HEK293 (cell line): ENCODE data around the gene GTF3C1.

Experiments used
- CTCF ChIA-PET: fragments of 350-600 bp; formaldehyde crosslinking; extraction: SDS; loops from one replicate; lab custom pipeline; 2021; ENCODE audit warnings: antibody characterized with exemption; lab: Yijun Ruan, JAX
- POLR2A ChIA-PET: fragments of 300-600 bp; formaldehyde crosslinking; extraction: SDS; loops from one replicate; lab custom pipeline; 2020; ENCODE audit warnings: antibody characterized with exemption, inconsistent platforms; lab: Yijun Ruan, JAX
- H3K27ac ChIP-seq: fragments of 200-500 bp; sonication (Bioruptor generic); 2 replicates; pipeline ENCODE4 v1.5.1; 2014; ENCODE audit warnings: low read depth, low read length, control low read depth, inconsistent platforms; ENCODE audit errors: extremely low read depth
- H3K36me3 ChIP-seq, 2 experiments: fragments of 200-500 bp in 1 of 2; sonication (Bioruptor generic) in 1 of 2; 1 replicate in 1 of 2; 2 replicates in 1 of 2; pipeline ENCODE4 v1.5.1; 2014 to 2017; ENCODE audit warnings: inconsistent platforms in 2 of 2, low read length in 2 of 2; ENCODE audit not compliant: control insufficient read depth in 2 of 2, insufficient read depth in 1 of 2
- H3K4me1 ChIP-seq: fragments of 200-500 bp; sonication (Bioruptor generic); 2 replicates; pipeline ENCODE4 v1.5.1; 2014; ENCODE audit warnings: mild to moderate bottlenecking, low read length, inconsistent platforms; ENCODE audit not compliant: control insufficient read depth, insufficient read depth
- H3K4me3 ChIP-seq: 2 replicates; pipeline ENCODE4 v1.5.1; 2011; ENCODE audit warnings: low read depth, mild to moderate bottlenecking, control low read depth, low read length, moderate library complexity
- H3K9me3 ChIP-seq: fragments of 200-500 bp; sonication (Bioruptor generic); 2 replicates; pipeline ENCODE4 v1.5.1; 2014; ENCODE audit warnings: low read depth, low read length, inconsistent platforms; ENCODE audit not compliant: control insufficient read depth, insufficient read depth
- HOXD13 ChIP-seq: sonication (generic); formaldehyde crosslinking; IDR thresholded peaks from 2 replicates; pipeline ENCODE4 v1.8.0; 2022; ENCODE audit warnings: missing genetic modification reagents, borderline replicate concordance
- REST ChIP-seq: fragments of 450-650 bp; formaldehyde crosslinking; IDR thresholded peaks from 2 replicates; pipeline ENCODE4 v1.5.1; 2016; ENCODE audit warnings: missing biosample characterization, missing genetic modification characterization
- ZBTB21 ChIP-seq: fragments of 450-650 bp; formaldehyde crosslinking; IDR thresholded peaks from 2 replicates; pipeline ENCODE4 v1.5.1; 2017; ENCODE audit warnings: missing biosample characterization, missing genetic modification characterization
- ZFP41 ChIP-seq: fragments of 450-650 bp; formaldehyde crosslinking; IDR thresholded peaks from 2 replicates; pipeline ENCODE4 v1.5.1; 2016; ENCODE audit warnings: missing biosample characterization, missing genetic modification characterization, borderline replicate concordance
- ZNF202 ChIP-seq: fragments of 450-650 bp; formaldehyde crosslinking; IDR thresholded peaks from 2 replicates; pipeline ENCODE4 v1.5.1; 2016; ENCODE audit warnings: missing biosample characterization, missing genetic modification characterization, borderline replicate concordance
- ZNF555 ChIP-seq: fragments of 450-650 bp; formaldehyde crosslinking; conservative IDR thresholded peaks from 2 replicates; pipeline ENCODE4 v1.5.1; 2017; ENCODE audit warnings: missing biosample characterization, mild to moderate bottlenecking, missing genetic modification characterization, inconsistent platforms
- ZNF654 ChIP-seq: fragments of 450-650 bp; formaldehyde crosslinking; IDR thresholded peaks from 2 replicates; pipeline ENCODE4 v1.5.1; 2016; ENCODE audit warnings: low read depth, missing biosample characterization, missing genetic modification characterization
- TF ChIP-seq, protein P1 (sequence below): fragments of 450-650 bp; formaldehyde crosslinking; IDR thresholded peaks from 2 replicates; pipeline ENCODE4 v1.5.1; 2016; ENCODE audit warnings: missing biosample characterization, missing genetic modification characterization, low read depth
- TF ChIP-seq, protein P2 (sequence below): IDR thresholded peaks from 2 replicates; pipeline ENCODE4 v1.6.1; 2011; ENCODE audit warnings: mild to moderate bottlenecking, low read depth, low read length, borderline replicate concordance
- TF ChIP-seq, protein P3 (sequence below): fragments of 450-650 bp; formaldehyde crosslinking; IDR thresholded peaks from 2 replicates; pipeline ENCODE4 v1.5.1; 2017; ENCODE audit warnings: missing biosample characterization, missing genetic modification characterization
- TF ChIP-seq, protein P4 (sequence below): fragments of 450-650 bp; formaldehyde crosslinking; IDR thresholded peaks from 2 replicates; pipeline ENCODE4 v1.5.1; 2016; ENCODE audit warnings: missing biosample characterization, missing genetic modification characterization
- TF ChIP-seq, protein P5 (sequence below): fragments of 450-650 bp; formaldehyde crosslinking; IDR thresholded peaks from 2 replicates; pipeline ENCODE4 v1.5.1; 2016; ENCODE audit warnings: missing biosample characterization, missing genetic modification characterization

The GTF3C1 gene

DNA sequence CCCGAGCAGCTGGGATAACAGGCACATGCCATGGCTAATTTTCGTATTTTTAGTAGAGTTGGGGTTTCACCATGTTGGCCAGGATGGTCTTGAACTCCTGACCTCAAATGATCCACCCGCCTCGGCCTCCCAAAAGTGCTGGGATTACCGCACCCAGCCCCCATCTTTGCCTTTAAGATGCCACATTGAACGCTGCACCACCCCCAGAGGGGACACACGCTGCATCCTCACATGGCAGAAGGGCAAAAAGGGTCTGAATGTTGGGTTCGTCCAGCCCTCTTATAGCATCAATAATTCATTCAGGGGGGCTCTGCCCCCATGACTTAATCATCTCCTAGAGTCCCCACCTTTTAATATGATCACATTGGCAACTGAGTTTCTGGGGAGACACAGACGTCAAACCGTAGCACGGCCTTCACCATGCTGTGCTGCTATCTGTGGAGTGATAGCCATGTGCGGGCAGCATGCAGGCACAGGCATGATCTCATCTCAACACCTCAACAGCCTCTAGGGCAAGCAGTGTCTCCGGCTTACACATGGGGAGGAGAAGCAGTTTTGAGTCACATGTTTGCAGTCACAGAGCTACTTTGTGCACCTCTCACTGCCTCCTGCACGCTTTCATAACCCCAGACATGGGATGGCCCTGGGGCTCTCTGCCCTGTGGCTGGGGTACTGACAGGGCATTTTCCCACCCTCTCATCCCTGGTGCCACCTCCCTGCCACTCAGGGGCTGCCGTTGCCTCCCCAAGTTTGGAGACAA, 117.8 kb downstream of the GTF3C1 start:
- H3K4me3 ChIP-seq, result no peak overlapping the region
- POLR2A ChIA-PET, result no interaction called here
- no peaks in the 10 kb centered on the region for H3K36me3 ChIP-seq
- no peaks in the 10 kb centered on the region for H3K9me3 ChIP-seq
- no peak overlapping the region for H3K27ac ChIP-seq
- TF ChIP-seq HOXD13 (CRISPR knock-in tag), result no peak
- TF ChIP-seq ZNF202 (tag by site-specific recombination), result no peak
- TF ChIP-seq, protein P1, sequence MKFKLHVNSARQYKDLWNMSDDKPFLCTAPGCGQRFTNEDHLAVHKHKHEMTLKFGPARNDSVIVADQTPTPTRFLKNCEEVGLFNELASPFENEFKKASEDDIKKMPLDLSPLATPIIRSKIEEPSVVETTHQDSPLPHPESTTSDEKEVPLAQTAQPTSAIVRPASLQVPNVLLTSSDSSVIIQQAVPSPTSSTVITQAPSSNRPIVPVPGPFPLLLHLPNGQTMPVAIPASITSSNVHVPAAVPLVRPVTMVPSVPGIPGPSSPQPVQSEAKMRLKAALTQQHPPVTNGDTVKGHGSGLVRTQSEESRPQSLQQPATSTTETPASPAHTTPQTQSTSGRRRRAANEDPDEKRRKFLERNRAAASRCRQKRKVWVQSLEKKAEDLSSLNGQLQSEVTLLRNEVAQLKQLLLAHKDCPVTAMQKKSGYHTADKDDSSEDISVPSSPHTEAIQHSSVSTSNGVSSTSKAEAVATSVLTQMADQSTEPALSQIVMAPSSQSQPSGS (tag by site-specific recombination), result no peak
- TF ChIP-seq REST (tag by site-specific recombination), result no peak
- TF ChIP-seq, all 188 proteins: peak for 0
- no peaks in the 10 kb centered on the region for H3K4me1 ChIP-seq
- CTCF ChIA-PET, result no interaction called here

- Histone ChIP-seq H3K4me1 (no peaks in the 10 kb centered on the region), H3K4me3 (no peak overlapping the region), H3K36me3 (no peaks in the 10 kb centered on the region), H3K9me3 (no peaks in the 10 kb centered on the region), H3K27ac (no peak overlapping the region)
- ChIA-PET CTCF (no interaction called here), POLR2A (no interaction called here)
- TF ChIP-seq, protein P2, sequence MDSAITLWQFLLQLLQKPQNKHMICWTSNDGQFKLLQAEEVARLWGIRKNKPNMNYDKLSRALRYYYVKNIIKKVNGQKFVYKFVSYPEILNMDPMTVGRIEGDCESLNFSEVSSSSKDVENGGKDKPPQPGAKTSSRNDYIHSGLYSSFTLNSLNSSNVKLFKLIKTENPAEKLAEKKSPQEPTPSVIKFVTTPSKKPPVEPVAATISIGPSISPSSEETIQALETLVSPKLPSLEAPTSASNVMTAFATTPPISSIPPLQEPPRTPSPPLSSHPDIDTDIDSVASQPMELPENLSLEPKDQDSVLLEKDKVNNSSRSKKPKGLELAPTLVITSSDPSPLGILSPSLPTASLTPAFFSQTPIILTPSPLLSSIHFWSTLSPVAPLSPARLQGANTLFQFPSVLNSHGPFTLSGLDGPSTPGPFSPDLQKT, result no peak
- TF ChIP-seq, protein P3, sequence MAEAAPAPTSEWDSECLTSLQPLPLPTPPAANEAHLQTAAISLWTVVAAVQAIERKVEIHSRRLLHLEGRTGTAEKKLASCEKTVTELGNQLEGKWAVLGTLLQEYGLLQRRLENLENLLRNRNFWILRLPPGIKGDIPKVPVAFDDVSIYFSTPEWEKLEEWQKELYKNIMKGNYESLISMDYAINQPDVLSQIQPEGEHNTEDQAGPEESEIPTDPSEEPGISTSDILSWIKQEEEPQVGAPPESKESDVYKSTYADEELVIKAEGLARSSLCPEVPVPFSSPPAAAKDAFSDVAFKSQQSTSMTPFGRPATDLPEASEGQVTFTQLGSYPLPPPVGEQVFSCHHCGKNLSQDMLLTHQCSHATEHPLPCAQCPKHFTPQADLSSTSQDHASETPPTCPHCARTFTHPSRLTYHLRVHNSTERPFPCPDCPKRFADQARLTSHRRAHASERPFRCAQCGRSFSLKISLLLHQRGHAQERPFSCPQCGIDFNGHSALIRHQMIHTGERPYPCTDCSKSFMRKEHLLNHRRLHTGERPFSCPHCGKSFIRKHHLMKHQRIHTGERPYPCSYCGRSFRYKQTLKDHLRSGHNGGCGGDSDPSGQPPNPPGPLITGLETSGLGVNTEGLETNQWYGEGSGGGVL, result no peak
- TF ChIP-seq ZFP41 (tag by site-specific recombination) (no peak), ZNF654 (tag by site-specific recombination) (no peak), ZNF555 (tag by site-specific recombination) (no peak), ZBTB21 (tag by site-specific recombination) (no peak)
- TF ChIP-seq, protein P4, sequence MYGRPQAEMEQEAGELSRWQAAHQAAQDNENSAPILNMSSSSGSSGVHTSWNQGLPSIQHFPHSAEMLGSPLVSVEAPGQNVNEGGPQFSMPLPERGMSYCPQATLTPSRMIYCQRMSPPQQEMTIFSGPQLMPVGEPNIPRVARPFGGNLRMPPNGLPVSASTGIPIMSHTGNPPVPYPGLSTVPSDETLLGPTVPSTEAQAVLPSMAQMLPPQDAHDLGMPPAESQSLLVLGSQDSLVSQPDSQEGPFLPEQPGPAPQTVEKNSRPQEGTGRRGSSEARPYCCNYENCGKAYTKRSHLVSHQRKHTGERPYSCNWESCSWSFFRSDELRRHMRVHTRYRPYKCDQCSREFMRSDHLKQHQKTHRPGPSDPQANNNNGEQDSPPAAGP, result no peak
- TF ChIP-seq, protein P5, sequence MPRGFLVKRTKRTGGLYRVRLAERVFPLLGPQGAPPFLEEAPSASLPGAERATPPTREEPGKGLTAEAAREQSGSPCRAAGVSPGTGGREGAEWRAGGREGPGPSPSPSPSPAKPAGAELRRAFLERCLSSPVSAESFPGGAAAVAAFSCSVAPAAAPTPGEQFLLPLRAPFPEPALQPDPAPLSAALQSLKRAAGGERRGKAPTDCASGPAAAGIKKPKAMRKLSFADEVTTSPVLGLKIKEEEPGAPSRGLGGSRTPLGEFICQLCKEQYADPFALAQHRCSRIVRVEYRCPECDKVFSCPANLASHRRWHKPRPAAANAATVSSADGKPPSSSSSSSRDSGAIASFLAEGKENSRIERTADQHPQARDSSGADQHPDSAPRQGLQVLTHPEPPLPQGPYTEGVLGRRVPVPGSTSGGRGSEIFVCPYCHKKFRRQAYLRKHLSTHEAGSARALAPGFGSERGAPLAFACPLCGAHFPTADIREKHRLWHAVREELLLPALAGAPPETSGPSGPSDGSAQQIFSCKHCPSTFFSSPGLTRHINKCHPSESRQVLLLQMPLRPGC, result no peak
These were observed 118.7 kb downstream of the GTF3C1 start for GRCh38 chr16:27430923-27431484.
